Fibroblast of lung (primary cell): ENCODE data around the gene ODAD4.

Source experiments
- CTCF ChIP-seq, 2 donors: IDR thresholded peaks in 1 of 2; conservative IDR thresholded peaks in 1 of 2; 1 replicate in 1 of 2; 2 replicates in 1 of 2; pipeline ENCODE4 v1.5.1; 2011 to 2012; ENCODE audit warnings: low read length in 2 of 2, control low read depth in 1 of 2, inconsistent platforms in 1 of 2, low read depth in 1 of 2, mild to moderate bottlenecking in 1 of 2
- EZH2 ChIP-seq: IDR thresholded peaks from 2 replicates; pipeline ENCODE4 v1.5.1; 2012; ENCODE audit warnings: low read length, control low read depth, mild to moderate bottlenecking; ENCODE audit errors: missing control alignments

GRCh38 chr17:41906465-41907184, 23.8 kb upstream of the ODAD4 start:
- TF ChIP-seq CTCF (conservative IDR thresholded peaks at IDR 0.05 in 1 of 2, IDR thresholded peaks at IDR 0.05 in 1 of 2; ENCODE audit: low read depth in 1 of 2, low read length in 2 of 2), result no peak
- no peak for TF ChIP-seq EZH2
